Activated CD8-positive, alpha-beta memory T cell treated with anti-CD3 and anti-CD28 coated beads for 48 hours (primary cell): ENCODE results near the gene PPFIA2.

Experiments used
- DNase-seq, 3 experiments: peaks; one replicate each; pipeline ENCODE4 v3.0.0-alpha.2; 2020; ENCODE audit warnings: low read depth in 2 of 3, low spot score in 2 of 3

PPFIA2 gene

DNA sequence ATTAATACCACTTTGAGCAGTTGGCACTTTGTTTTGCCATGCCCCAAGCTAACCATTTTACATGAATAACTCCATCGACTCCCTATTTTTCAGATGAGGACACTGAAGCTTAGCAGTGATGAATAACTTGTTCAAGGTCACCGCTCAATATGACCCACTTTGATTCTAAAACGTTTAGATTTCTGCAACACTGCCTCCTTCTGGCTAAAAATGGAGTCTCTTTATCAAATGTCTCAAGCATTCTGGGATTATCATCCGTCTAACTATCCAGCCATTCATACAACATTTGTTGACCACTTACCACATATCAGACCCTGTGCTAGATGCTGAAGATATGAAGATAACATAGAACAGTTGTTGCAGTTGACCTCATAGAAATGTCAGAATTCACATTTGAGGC lies 298.0 kb downstream of the PPFIA2 start:
- no peak for DNase-seq

DNA sequence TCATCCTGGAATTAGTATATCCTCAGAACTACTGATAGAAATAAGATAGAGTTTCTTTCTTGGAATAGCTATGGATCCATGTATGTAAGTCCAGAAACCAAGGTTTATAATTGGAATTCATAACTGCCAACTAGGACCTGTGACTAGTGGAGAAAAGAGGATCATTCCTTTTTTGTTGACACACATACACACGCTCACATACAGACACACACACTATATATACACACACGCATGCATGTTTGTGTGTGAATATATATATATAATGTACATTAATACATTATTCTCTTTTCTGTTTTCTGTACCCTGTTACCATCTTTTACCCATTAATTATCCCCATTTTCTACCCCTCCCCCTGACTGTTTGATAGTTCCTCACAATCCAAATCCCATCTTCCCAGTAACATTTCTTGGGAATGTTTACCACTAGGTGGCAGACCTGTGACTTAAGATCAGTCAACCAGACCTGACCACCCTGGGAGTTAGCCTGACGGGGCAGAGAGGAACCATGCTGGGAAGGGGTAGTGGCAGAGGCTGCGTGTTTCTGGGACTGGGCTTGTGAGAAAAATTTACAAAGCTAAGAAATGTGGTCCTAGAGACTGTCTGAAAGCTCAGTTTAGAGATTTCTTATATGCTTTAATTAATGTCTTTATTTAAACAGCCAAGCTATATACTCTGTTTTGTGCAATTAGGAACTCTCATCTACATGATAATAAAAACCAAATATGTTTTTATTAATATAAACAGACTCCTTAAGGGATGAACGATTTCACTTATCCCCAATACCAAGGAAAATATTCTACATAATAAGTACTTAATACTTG lies 308.0 kb downstream of the PPFIA2 start:
- DNase-seq = no peak

DNA sequence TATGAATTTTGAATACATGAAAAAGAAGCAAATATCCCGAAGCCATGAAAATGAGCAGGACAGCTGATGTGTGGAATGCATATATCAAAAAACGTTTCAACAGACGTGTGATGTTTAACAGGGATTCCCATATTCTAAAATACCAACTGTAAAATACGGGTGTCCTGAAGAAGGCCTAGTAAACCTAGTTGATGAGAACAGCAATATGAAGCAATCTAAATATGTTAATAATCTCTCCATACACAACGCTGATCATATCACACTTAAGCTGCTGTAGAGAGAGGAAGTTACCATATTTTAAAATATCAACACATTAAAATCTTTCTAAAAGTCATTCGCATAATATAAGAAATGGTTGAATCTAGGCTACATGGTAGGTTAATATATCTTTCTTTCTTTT lies 317.5 kb downstream of the PPFIA2 start:
- no peak for DNase-seq

DNA sequence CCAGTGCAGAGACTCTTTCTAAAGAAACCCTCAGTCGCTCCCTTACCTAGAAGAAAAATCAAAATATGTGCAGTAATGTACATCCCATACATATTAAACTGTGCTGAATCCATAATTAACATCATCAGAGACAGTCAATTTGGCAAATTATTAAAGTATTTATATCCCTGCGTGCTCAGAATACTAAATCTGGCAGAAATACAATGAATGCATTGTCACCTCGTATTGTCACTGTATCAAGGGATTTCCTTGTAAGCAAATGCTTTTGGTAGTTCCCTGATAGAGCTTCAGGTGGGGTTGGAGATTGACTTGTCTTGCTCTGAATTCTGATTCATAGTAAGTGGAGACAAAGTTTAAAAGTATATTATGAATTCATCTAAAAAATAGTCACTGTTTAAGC lies 319.1 kb downstream of the PPFIA2 start:
- DNase-seq = no peak

DNA sequence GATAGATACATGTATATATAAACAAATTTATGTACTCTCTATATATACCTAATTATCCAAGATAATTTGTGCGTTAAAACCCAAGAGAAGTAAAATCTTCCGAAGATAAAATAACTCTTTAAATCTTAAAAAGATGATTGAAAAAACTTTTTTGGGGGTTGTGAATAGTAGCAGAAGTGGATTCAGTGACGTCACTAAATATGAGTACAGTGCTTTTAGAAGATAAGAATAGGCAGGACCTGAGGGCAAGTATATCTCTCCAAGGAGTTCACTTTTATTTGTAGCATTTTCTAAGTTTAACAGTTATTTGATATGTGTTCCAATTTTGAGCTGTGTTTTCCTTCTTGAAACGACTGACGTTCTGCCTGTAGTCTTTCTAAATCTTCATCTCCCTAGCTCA lies 319.8 kb downstream of the PPFIA2 start:
- DNase-seq = no peak

DNA sequence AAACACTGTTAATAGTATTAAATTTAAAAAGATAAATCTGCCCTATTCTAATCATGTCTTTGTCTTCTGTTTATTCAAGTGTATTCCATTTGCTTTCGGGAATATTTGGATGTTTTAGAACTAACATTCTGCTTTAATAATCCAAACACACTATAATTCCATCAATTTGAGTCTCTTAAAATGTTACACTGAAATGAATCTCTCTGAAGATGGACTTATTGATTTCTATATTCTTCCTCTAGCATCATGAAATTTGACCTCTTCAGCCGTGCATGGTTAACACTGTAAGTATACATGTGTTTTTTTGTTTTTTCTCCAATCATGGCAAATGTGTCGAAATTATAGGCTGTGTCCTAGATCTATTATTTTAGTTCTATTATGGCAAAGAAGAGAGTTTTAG lies 342.1 kb downstream of the PPFIA2 start:
- no peak for DNase-seq

DNA sequence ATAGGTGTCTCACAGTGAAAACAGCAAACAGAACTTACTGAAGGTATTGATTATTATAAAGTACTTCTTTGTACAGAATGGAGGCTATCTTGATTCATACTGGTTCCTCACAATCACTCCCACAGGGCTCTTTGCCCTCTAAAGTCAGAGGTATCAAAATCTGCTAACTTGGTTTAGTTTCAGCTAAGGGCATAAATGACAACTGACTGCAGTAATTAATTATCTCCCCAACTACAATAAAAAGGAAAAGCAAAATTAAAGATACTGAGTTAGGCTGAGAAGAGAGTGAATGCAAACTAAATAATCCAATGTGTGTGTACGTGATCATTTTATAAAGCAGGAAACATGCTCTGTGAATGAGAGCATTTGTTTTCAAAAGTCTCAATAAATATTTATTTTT lies 342.6 kb downstream of the PPFIA2 start:
- no peak for DNase-seq

DNA sequence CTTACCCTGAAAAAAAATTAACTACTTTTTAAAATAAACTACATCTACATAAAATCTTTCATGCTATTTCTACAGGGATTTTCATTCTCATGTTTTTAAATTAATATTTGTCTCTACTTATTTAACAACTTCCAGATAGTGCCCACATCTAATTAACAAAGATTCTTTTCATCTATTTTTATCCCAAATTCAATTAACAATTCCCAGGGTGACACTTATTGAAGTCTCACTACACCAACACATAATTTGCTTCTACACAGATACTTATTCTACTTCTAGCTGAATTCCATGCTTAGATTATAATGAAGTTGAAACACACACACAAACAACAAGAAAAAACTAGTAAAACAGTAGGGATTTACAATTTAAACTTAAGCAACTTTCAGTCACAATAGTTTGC lies 344.7 kb downstream of the PPFIA2 start:
- no peak for DNase-seq

DNA sequence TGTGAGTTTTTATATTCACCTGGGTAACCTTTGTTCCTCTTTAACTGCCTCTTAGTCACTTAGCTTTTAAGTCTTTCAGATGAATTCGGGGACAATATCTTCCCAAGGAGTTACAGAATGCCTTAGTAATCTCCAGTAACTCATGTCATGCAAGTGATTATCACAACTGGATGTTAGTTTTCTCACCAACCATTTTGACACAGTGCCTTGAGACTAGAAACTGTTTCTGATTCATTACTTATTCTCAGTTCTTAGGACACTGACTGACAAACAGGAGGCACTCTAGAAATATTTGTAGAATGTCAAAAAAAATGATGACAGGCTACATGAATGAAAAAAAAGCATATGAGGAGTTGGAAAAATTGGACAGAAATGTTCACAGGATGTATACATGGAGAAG lies 346.2 kb downstream of the PPFIA2 start:
- no peak for DNase-seq

DNA sequence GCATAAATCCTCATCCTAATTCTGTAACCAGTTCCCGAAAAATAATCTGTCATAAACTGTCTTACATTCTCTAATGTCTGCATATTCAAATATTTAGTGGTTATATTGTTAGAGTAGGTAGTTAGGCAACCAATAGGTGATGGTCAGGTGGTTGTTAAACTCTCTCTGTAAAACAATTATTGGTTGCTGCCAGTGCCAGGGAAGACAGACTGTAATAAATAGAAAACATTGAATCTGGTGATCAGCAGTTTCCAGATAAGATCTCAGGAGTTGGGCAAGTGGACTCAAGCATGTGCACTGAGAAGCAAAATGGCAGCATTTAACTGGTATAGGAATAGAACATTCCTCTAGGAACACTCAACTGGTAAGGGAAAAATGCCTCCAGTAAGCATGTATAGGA lies 355.8 kb downstream of the PPFIA2 start:
- DNase-seq = no peak

DNA sequence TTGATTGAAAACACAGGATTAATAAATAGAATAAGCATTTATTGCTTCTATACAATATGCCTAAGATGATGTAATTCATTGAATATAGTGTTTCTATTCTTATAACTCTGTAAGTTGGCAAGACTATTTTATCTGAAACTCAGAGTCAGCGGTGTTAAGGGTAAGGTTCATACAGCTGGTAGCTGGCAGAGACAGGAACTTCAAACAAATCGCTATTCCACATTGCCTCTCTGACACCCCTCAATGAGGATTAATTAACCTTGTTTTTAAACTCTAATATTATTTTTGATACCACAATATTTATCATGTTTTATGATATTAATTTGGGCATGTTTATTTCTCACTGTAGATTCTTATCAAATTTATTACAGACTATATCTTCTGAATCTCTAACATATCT lies 357.9 kb downstream of the PPFIA2 start:
- DNase-seq = no peak

DNA sequence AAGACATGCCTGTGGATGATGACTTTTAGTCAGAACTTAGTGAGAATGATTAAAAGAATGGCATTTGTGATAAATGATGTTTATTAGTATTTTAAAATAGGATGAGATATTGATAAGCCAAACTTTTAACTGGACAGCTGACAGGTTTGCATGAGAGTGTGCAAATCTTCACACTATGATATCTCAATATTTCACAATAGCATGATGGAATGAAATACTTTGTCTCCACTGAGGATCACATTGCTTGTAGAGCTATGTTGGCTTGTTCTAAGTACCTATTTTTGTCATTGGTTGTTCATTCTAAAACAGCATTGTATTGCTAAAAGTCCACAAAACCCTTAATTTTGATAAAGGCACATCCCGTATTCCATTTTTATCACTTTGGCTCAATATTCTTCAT lies 359.1 kb downstream of the PPFIA2 start:
- no peak for DNase-seq

DNA sequence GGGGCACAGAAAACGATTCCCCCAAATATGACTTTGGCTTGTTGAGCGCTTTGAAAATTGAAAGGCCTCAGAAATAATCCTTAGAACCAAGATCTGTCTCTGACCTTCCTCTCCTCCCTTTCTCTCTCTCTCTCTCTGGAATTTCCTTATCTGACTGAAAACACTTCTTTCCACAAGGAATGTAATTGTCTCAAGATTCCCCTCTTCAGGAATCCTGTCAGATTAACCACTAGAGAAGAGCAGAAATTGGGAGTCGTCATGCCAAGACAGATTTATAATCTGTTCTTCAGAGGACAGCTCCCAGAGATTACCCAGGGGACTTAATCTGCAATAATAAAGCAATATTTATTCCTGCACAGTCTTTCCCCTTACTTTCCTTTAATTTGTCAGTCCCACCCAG lies 363.7 kb downstream of the PPFIA2 start:
- no peak for DNase-seq

DNA sequence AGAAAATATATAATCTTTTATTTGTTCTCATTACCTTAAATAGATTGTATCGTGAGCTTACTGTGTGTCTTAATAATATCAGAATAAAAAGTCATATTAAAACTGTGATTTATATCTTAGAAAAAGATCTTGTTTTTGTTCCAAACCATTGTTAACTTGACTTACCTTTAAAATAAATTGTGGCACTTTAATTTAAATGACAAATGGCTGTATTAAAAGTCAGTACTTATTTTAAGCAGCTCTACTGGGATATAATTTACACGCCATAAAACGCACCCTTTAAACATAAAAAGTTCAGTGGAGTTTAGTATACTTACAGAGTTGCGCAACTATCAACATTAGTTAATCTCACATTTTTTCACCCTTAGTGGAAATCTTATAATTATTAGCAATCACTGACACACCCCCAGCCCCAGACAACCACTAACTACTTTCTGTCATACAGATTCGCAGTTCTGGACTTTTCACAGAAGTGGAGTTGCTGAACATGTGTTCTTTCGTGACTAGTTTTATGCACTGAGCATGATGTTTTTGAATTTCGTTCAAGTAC lies 369.5 kb downstream of the PPFIA2 start:
- no peak for DNase-seq

DNA sequence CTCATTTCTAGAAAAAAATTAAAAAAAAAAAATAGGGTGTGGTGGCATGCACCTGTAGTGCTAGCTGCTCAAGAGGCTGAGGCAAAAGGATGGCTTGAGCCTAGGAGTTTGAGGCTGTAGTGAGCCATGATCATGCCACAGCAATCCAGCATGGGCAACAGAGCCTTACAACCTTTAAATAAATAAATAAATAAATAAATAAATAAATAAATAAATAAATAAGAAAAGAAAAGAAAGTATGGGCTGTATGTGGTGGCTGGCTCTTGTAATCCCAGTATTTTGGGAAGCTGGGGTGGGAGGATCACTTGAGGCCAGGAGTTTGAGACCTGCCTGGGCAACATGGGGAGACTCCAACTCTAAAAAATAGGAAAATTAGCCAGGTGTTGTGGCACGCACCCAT lies 373.0 kb downstream of the PPFIA2 start:
- DNase-seq = no peak

DNA sequence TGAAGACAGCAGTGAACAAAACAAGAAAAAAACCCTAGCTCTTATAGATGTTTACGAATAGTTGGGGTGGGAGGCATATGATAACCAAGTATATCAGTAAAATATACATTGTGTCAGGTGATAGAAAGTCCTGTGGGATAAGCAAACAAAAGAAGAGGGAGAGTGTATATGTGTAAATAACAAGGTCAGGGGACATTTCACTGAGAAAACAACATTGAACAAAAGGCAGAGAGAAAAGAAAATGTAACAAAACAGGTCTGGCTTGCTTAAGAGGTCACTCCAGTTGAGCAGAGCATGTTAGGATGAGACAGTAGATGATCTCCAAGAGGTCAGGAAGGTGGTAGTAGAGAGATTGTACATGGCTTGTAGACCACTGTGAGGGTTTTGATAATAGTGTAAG lies 377.2 kb downstream of the PPFIA2 start:
- no peak for DNase-seq

DNA sequence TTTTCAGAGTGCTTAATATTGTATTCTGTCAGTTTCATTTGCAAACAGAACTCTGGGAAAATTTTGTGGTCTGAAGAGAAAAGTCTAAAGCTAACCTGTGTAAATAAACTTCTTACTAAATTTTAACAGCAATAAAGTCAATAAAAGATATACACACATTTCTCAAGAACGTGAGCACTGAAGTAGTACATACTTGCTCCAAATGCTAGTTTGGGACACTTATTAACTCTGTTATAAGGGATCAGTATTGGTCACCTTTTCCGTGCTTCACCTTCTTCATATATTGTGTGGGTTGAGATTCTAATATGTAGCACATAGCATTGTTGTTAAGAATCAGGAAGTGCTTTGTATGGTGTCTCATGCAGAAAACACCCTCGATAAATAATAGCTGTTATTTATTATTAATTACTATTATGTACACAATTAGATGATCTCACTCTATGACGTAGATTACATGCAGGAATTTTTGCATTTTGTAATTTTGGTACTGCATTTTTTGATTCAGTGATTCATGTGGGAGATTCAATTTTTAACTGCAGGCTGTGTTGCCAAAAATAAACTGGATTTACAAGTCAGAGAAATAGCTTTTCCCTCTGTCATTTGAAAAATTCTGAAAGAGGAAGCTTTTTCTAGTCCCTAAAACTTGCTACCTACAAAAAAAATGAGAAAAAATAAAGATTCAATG lies 380.4 kb downstream of the PPFIA2 start:
- DNase-seq = no peak

DNA sequence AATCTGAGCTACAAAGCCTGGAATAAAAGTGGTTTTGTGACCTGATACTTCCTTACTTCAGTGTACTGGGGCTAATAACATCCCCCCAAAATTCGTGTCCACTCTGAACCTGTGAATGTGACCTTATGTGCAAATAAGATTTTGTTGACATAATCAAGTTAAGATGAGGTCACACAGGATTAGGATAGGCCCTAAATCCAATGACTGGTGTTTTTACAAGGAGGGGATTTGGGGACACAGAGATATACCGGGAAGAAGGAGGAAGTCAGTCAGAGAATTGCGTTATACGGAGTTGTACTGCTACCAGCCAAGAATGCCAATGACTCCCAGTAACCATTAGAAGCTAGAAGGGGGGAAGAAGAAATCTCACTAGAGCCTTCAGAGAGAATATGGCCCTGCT lies 381.4 kb downstream of the PPFIA2 start:
- DNase-seq = no peak

DNA sequence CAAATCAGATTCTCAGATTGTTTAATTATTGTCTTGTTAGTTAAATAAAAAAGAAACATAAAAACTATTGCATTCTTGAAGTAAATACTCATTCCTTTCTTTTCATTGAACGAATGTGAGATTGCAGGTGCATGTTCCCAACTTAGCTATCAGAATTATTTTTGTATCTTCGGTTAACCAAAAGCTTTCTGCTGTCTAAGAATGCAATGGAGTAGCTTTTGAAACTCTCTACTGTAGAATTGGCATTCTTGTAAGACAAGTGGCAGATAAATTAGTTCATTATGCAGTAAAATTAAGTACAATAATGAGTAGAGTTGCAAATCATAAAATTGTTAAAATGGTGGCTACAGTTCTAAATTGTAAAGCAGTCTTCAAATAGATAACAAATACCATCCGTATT lies 383.2 kb downstream of the PPFIA2 start:
- no peak for DNase-seq

DNA sequence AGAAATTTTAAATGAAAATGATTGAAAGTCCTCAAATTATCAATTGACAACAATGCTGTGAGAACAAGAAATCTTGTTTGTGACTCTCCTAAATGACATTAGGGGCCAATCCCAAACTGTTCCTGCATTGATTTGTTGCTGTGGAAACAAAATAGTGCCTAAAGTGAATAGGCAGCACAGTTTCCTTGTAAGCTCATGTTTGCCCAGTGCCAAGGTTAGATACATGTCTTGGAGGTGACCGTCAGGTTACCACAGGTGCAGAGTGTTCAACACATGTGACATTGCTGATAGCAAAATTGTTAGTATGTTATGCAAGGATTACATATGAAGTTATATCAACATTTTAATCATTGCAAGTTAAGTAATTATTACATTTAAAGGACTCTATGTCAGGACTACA lies 388.7 kb downstream of the PPFIA2 start:
- DNase-seq = no peak

DNA sequence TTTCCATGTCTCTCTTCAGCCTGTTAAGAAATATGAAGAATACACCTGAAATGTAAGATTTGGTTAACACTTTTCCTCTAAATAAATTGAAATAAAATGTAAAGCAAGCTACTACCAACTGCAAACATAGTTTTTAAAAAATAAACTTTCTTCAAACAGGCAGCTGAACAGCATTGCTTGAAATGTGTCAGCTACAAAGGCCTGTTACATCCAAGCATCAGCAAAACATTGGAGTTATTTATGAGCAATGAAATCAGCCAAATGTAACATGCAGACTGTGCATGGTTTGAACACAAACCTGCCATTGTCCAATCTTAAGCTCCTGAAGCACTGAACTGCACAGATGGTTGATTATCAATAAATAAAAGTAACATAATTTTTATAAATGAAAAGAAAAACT lies 390.0 kb downstream of the PPFIA2 start:
- no peak for DNase-seq

DNA sequence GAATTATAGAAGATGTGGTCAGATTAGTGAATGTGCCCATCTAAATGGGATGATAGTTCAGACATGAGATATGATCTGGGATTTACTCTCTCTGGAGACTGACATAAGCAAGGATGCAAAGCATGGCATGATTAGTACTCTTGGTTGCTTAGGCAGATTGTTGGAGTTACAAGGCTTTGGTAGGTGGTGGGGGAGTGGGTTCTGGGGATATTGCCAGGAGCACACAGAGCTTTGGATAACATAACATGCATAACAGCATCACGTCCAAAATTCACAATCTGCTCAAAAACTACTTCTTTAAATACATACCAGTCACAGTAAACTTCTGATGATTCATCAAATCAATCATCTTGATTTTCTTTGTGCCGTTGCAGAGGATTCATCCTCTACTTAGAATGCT lies 393.9 kb downstream of the PPFIA2 start:
- DNase-seq = no peak

DNA sequence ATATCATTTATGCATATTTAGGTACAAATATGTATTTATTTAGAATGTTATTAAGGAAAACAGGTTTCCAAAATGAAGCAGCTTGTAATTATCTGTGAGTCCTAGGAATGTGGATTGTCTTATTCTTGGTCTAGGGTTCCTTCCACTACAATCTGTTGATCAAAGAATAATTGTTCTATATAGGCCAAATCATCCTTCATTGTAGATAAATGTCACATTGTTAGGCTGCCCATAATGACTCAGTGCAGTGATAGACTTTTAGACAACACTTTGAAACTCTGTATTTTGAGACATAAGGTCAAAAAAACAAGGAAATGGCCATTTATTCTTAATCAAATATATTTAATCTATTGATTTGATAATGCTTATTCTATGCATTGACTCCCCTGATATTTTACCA lies 398.2 kb downstream of the PPFIA2 start:
- DNase-seq = no peak
